Measurements from ENCODE around the gene EXOC2.
"Not testable (repeated sequence)": the region's sequence is repeated elsewhere in the genome, so short reads cannot be mapped to it uniquely, and the experiment has no call there.

EXOC2 gene

DNA sequence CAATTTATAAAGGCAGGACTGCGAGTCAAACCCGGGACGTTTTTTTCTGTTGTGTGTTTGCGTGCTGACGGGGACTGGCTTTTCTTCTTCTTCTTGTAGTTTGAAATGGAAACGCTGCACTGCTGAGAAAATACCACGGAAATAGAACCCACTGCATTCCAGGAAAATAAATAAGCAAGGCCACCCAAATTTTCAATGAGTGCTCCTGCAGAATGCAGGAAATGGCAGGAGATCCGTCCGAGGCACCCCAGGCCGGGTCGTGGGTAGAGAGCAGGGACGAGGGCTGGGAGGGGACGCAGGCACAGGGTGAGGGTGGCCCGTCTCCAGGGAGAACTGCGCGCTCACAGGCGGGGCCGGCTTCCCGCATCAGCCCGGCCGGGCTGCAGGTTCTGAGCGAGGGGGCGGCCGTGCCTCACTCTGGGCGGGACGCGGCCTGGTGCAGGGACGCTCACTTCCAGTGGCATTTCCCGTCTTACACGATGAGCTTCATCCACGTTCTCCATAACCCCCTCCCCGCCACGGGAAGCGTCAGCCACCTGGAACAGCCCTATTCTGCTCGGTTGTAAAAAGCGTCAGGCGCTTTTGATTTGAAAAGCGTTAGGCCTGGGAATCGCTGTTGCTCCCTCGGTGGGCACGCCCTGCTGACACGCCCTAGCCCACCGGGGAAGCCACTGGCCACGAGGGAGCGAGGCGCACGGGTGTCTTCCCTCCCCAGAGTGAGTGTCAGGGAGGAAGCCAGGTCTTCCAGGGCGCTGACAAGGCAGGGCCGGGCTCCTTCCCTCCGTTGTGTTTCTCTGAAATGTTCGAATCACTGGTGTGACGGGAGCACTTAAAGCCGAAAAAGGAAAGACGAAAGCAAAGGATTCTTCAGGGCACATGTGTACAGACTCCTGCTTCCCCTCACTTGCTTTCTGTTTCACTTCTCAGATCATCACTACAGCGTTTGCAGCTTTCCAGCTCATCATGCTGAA, 17.9 kb upstream of the EXOC2 start:
- DNase-seq, result peak; percentile 65

DNA sequence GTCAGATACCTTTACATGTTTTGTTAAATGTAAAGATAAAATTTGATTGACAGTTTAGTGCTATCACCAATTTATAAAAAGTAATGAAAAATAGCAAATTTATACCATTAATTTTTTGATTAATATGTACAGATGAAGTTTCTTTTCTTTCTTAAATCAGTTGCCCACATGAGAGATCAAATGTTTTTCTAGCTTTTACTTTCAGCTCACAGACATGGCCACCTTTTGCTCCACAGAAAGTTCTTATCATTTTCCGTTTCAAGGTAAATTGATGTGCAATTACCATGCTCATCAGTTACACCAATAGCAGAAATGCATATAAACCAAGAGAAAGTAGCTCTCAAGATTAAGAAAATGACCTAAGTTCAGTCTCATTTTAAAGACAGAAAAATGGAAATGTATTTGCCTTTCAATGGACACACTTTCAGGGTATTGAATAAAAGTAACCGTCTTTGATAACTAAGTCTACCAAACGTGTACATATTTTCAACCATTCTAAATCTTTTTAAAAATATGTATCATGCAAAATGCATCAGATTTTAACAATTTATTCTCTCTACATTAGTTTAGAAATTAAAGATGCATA, 16.6 kb upstream of the EXOC2 start:
- DNase-seq, result no peak

GRCh38 chr6:708237-708598, 15.3 kb upstream of the EXOC2 start:
- DNase-seq, result no peak

DNA sequence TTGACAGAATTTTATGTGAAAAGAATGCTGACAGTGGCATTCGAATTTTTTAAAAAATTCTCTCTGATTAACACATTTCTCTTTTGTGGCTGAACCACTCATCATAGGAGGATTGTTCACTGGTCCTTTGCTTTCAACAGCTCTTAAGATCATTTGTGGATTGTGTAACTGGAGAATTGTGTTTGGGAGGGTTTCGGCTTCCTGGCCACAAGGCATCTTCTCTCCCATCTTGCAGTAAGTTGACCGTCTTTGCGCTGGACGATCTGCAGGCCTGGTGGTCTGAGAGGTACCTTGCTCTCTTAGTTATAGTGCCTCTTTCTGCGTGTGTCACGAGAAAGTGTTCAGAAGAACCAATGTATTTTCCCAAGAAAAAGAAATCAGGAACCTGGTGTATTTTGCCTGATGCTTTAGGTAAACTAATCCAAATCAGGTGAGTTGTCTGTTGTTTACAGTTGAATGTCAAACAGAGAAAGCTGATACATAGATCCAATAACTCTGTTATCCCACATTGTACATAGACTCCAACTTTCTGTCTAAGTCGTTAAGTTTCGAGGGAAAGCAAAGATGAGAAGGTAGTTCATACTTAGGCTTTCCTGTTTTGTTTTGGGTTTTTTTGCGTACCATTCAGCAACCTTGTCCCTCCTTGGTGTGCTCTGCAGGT, 14.8 kb upstream of the EXOC2 start:
- DNase-seq, result no peak

- DNase-seq, result no peak
Measured at GRCh38 chr6:706819-707381, 14.0 kb upstream of the EXOC2 start.

DNA sequence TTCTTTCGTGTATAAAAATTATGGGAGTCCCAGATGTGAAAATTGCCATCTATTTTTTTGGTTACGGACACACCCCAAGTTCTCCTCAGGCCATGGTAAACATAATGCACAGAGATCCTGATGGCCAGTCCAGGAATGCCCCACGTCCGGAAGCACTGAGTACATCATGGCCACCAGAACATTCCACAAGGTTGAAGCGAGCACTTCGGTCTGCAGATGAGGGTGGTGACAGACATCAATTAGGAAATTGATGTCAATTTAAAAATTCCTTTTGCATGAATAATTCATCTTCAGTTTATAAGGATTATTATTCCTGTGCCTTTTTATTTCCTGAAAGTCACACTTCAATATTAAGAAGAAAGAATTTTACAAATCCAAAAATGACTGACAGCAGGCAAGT, 13.2 kb upstream of the EXOC2 start:
- no peak for DNase-seq

GRCh38 chr6:705047-705446, 12.1 kb upstream of the EXOC2 start:
- DNase-seq, result no peak

DNA sequence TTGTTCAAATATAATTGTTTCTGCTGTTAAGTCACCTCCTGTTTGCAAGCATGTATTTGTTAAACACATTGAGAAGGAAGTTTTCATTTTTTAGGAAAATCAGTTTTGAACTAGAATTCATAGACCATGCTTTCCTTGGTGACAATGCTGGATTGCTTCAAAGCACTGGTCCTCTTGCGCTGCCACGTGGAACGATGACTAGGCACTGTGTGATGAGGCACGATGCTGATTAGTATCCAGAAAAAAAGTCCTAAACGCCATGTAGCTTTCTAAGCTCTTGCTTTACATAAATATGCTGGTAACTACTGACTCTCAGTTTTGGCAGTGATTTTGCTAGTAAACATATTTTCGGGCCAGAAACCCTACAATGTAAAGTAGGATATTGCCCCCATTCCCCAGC, 11.1 kb upstream of the EXOC2 start:
- DNase-seq, result no peak

DNA sequence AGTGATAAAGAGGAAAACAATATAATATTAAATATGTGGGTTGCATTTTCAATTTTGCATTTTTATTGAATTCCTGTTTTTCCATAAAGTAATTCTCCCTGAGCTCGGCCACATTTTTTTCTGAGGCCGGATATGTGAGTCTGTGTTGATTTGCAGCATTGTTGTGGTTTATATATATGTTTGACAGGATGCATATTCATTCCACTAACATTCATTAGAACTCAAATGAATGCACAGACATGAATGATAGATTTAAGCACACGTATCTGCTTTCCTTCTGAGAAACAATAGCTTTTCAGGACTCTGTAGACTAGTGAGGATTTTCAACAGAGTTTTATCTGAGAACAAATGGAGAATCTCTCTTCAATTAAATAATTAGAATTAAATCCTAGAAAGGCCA, 10.6 kb upstream of the EXOC2 start:
- DNase-seq, result no peak

DNA sequence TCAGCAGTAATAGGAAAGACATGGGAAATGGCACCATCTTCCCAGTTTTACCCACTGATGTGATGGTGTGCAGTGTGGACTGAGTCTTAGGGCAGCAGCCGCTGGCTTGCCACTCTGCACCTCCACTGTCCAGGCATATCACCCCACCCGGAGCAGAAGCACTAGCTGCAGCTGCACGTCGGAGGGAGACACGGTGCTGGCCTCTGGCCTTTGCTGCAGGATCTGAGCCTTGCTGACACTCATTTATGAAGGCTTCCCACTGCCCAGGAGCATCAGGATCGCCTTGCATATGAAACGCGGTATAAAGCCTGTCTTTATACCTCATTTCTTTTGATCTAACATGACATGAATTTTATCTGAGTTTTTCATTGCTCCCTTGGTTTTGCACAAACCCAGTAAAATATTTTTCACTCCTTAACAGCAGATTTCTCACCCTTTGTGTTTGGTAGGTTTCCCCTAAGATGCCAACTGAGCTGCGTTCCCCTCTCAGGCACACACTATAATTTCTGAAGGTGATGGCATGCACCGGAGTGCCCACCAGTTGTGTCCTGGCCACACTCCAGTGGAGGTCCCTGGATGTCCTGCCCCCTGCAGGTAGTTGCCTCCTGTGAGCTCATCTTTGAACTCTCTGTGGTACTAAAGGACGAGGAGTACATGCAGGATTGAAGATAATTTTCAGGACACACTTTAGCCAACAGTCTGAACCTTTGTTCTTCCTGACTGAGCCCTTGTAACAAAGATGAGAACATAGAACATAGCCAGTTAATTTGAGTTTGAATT, 9.0 kb upstream of the EXOC2 start:
- DNase-seq, result no peak

GRCh38 chr6:701215-701614, 8.3 kb upstream of the EXOC2 start:
- no peak for DNase-seq

DNA sequence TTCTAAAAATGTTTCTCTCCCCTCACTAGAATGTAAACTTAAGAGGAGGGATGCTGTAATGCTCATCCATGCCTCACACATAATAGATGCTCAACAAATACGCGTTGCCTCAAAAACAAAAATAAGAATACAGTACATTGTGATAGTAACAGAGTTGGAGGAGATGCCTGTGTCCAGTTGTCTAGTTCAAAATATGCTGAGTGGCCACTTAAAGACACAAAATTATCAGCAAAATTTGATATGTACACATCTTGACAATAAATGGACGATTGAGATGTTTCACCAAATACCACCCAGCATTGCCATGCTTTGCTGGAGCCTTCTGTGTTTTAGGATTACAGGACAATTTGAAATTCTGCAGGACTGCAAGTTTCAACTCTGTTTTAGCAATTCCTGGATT, 7.6 kb upstream of the EXOC2 start:
- DNase-seq, result no peak

DNA sequence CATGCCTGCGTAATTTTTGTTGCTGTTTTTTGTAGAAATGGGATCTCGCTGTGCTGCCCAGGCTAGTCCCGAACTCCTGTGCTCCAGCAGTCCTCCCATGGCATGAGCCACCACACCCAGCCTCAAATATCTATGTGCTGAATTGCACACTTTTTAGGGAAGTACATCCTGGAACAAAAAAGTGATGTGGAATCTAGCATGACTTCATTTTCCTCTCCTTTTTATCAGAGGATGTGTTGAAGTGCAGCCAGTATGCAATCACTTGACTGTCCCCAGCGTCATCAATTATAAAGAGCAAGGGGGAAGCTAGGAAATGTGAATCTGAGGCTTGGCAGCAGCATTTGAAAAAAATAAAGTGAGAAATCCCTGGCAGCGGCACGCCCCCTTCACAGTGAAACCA, 6.4 kb upstream of the EXOC2 start:
- no peak for DNase-seq

DNA sequence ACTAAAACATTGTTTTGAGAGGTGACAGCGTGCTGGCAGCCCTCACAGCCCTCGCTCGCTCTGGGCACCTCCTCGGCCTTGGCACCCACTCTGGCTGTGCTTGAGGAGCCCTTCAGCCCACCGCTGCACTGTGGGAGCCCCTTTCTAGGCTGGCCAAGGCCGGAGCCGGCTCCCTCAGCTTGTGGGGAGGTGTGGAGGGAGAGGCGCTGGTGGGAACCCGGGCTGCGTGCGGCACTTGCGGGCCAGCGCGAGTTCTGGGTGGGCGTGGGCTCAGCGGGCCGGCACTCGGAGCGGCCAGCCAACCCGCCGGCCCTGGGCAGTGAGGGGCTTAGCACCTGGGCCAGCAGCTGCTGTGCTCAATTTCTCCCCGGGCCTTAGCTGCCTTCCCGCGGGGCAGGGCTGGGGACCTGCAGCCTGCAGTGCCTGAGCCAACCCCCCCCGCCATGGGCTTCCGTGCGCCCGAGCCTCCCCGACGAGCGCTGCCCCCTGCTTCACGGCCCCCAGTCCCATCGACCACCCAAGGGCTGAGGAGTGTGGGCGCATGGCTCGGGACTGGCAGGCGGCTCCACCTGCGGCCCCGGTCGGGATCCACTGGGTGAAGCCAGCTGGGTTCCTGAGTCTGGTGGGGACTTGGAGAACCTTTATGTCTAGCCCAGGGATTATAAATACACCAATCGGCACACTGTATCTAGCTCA, 1.6 kb upstream of the EXOC2 start:
- DNase-seq, result not testable (repeated sequence)

- DNase-seq, result no peak
Measured at GRCh38 chr6:693723-694009, 727 bp upstream of the EXOC2 start.

- DNase-seq, result peak; percentile 83
Measured at GRCh38 chr6:692356-692851, 535 bp downstream of the EXOC2 start.

DNA sequence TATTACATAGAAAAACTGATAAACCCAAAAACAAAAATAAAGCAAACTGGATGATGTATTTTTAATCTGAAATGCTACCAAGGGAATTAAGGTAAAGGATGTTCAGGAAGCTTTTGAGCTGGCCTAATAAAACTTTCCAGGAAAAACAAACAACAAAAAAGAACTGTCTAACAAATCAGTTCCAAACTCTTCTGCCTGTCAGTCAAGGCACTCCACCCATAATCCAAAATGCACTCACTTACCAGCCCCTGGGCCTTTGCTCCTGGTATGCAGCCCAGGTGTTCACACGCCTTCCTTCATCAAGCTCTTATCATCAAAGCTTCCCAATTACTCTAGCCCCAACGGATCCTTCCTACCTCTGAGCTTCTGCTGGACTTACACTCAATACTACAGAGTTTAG, 3.7 kb downstream of the EXOC2 start:
- DNase-seq, result no peak

GRCh38 chr6:686497-686896, 6.4 kb downstream of the EXOC2 start:
- DNase-seq, result no peak

DNA sequence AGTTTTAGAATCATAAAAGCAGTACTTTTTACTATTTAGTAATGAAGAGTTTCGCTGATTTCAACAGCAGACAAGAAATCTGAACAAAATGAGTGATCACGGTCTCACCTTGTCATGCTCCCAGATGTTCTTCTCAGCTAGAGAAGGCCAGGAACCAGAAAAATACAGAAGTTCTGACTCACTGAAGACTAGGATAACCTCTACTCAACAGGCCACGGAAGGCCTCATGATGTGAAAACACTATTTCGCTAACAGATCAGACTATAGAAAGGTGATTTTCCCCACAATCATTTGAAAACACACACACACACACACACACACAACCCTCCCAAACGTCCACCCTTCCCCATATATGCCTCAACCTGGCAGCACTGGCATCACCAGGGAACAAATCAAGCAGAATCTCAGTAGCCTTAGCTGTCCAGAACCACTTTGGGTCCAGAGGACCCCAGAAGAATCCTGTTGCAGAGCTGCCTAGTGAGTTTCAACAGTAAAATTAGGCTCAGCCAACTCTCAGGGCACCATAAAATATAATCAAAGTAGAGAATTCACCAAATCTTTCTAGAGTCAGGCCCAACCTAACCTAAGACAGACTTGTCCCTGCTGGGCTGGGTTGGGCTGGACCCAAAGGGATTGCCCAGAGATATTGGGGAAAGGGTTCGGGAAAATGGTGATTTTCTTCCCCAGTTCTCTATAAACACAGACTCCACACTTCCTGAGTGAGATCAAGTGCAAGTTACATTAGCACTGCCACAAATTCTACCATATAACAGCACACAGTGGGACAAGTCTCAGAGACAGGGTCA, 7.9 kb downstream of the EXOC2 start:
- peak; percentile 38 for DNase-seq

- DNase-seq, result no peak
Measured at GRCh38 chr6:683742-684440, 9.0 kb downstream of the EXOC2 start.

Measured in stimulated activated CD8-positive, alpha-beta memory T cell treated with anti-CD3 and anti-CD28 coated beads, Interleukin-4, amount 100 ng/mL, for 48 hours (primary cell).